IPS DF 4.7 (cell line): ENCODE measurements around the gene GRXCR1.

Source experiments
- DNase-seq: peaks from one replicate; pipeline ENCODE4 v3.0.0-alpha.2; 2013; ENCODE audit warnings: low spot score; ENCODE audit errors: extremely low read depth

GRXCR1 gene

GRCh38 chr4:42892413-42892812 is at the start of gene GRXCR1:
TSS of gene GRXCR1 (plus strand) at chr4:42892713. CDS start at chr4:42893267, 554 bp downstream.
- no peak for DNase-seq

- no peak for DNase-seq
Observed at GRCh38 chr4:42843694-42844093, 48.8 kb upstream of the GRXCR1 start.

DNA sequence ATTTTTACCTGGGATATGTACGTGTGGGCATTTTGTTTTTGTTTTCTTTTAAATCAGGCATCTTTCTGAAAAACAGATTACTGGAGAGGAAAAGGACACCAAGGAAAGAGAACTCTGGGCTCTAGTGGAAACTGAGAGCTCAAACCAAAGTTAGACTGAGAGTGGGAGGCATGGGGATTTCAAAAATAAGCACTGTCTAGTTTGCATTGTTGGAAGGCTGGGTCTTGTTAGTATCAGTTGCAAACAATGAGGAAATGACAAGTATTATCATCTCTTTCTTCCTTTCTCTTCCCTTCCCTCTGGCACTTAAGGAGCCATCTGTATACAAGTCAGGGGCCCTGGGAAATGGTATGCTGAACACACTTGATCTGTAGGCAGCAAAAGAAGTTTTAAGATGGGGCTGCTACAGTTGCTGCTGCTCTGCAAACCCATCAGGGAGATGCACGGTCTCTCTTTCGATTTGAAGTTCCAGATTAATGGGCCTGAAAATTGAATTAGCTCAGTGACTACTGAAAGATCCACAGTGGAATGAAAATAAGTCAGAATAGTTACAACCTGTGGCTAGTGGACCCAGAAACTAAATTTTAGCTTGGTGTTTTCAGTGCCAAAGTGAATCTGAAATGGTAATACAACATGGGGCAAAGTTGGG is 48.0 kb upstream of the GRXCR1 start:
- no peak for DNase-seq

- DNase-seq, result no peak
Observed at GRCh38 chr4:42845586-42845985, 46.9 kb upstream of the GRXCR1 start.

GRCh38 chr4:42855779-42856178 is 36.7 kb upstream of the GRXCR1 start:
- DNase-seq, result no peak

GRCh38 chr4:42865572-42866189 is 26.8 kb upstream of the GRXCR1 start:
- DNase-seq, result peak; percentile 46

GRCh38 chr4:42871261-42871660 is 21.3 kb upstream of the GRXCR1 start:
- DNase-seq, result no peak

- no peak for DNase-seq
Observed at GRCh38 chr4:42871671-42872290, 20.7 kb upstream of the GRXCR1 start.

DNA sequence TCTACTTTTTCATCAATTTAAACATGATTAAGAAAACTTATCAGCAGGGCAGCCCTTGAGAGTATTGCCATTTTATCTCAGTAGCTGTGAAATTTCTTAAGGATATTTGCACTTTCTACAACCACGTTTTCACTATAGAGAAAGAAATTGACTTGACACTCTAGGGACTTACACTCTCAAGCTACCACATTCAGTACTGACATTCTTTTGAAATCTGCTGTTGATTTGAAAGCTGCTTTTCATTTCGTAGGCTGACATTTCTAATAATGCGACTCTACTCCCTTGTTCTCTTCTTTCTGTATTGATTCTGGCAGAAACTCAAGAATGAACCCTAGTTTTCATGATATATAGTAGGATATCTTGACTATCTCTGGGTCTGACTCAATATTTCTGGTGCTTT is 13.7 kb upstream of the GRXCR1 start:
- no peak for DNase-seq

DNA sequence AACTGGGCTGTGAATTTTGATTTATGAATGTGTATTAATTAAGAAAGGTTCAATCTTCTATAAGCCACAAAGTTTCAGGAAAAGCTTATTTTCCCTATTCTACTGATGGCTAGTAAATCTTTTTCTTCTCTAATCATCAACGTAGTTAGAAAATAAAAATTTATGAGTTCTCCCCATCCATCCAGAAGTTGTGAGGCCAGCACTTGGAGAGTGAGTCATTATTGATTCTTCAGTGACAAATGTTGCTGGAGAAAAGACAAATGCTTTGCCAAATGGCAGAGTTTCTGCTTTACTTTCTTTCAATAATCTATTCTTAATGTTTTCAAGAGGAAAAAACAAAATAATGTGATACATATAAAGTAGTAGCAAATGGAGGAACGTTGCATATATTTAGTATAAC is 11.3 kb upstream of the GRXCR1 start:
- no peak for DNase-seq

DNA sequence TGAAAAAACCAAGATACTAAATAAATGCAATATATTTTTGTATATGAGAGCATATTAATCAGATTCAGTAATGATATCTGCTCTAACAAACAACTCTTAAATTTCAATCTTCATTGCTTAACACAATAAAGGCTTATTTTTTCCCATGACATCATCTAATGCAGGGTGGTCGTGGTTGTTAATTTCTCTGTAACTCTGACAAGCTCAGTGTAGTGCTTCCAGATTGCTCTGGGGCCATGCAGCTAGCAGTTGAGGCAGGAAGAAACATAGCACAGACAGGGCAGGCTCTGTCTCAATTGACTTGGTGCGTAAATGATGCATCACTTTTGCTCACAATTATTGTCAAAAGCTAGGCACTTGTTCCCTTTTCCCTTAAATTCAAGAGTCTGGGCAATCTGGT is 869 bp upstream of the GRXCR1 start:
- DNase-seq, result no peak

- DNase-seq, result no peak
Observed at GRCh38 chr4:42895452-42895851, 2.9 kb downstream of the GRXCR1 start.

DNA sequence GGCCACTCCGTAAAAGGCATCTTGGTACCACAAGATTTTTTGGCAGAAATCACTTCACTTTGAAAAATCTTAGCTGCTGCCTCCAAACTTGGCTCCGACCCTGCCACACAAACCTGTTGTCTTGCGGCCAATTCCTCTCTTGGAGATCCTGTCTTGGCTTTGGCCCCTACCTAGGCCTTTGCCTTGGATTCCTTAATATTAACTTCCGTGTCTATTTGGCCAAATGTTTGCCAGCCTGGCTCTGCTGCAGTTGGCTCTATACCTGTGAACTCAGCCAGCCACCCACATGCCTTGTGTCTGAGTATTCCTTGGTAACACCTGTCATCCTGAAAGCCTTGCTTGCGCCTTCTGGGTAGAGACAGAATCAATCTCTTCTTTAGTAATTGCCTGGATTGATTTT is 12.5 kb downstream of the GRXCR1 start:
- no peak for DNase-seq

GRCh38 chr4:42905591-42905990 is 13.1 kb downstream of the GRXCR1 start:
- DNase-seq, result no peak

DNA sequence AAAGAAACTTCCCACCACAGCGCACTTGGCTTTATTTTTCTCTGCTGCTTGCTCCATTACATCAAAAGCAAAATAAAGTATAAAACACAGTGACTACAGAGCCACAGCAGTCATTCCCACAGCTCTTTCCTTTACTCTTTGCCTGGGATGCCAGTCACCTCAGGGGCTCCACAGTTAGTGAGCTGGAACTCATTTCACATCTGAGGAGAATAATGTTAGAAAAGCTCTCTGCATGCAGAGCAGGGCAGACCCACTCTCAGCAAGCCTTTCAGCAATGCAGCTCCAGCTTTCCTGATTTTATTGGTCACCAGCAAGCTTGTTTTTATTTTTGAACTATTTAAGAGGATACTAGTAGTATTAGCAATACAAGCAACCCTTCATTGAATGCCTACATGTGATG is 13.8 kb downstream of the GRXCR1 start:
- DNase-seq, result no peak

DNA sequence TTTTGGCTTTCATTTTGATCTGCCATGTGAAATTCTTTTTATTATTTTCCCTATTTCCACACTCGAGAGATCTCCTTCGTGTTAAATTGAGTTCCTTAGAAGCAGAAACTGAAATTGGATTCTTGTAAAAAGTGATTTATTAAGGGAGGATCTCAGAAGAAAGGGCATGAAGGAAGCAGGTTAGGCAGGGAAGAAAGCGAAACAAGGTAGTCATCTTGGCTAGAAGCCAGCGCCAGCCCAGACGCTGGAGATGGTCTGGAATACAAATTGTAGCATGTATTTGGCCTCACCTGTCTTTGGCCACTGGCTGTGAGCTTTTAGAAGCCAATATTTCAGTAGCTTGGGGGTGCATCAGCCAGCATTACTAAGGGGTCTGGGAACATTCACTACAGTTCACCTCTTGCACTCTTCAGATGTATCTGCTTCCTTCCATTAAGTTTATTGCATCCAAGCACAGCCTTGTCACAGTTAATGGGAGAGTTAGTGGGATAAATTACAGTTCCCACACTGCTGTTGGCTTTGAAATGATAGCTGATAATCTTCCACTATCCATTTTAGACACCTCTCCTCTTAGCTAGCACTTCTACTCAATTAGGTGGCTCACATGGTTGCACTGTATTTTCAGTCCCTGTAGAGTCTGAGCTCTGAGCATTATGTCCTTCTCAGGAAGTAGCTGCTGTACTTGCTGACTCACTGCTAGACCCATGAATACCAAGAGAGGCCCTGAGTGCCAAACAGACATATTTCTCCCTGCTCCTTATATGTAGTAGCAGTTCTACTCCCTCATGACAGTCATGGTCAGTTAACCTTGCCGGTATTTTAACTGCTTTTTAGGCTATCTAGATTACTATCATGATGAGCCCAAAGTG is 14.6 kb downstream of the GRXCR1 start:
- no peak for DNase-seq

DNA sequence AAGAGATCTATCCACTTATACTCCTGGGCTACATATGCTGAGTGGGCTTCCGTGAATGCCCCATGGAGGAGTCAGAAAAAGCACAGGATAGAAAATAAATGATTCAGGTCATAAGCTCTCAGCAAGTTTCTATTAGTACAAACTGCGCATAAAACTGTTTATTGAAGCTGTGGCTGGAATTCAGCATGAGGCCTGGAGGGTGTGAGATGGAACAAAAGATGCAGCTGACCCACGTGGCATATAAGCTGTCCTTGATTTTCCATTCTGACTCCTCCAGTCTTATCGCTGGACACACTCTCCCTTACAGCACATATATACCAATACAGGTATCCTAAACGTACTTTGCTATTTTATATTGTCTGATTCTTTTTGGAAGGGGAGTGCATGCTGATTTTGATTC is 17.9 kb downstream of the GRXCR1 start:
- DNase-seq, result no peak

GRCh38 chr4:42914937-42915336 is 22.4 kb downstream of the GRXCR1 start:
- DNase-seq, result no peak

DNA sequence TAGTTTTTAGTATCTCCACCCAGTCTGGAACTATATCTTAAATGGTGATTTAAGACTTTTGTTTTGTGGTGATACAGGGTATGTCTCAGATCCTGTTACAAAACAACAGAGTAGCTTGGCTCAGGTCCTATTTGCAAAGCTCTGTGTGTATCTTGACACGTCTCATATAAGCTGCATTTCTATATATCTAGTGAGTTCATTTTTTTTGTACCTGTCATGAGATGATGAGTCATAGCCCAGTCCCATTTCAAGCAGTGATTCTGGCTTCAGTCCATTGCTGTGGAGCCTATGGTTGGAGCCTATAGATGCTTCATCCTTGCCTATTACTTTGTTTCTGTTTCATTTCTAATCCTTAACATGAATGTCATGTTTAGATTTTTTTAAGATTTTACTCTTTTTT is 23.0 kb downstream of the GRXCR1 start:
- no peak for DNase-seq

DNA sequence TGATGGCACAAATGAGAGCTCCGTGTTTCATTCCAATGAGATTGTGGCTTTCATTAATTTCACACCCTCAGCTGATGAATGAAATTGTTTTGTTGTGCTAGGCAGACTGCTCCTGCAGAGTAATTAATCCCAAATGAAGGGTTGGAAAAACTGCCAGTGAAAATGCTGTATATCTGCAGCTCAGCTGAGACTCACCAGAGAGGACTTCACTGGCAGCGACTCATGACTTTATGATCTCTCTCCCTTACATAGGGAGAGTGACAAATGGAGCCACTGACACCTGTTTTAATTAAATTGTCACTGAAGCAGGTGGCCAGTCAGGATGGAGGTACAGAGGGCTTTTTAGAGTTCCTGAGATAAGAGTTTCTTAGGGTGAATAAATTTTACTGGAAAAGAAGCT is 24.8 kb downstream of the GRXCR1 start:
- DNase-seq, result no peak

- no peak for DNase-seq
Observed at GRCh38 chr4:42923431-42923830, 30.9 kb downstream of the GRXCR1 start.

- no peak for DNase-seq
Observed at GRCh38 chr4:42925921-42926320, 33.4 kb downstream of the GRXCR1 start.
